Left ventricle myocardium inferior (tissue), 1 donor: ENCODE data around the gene CDIP1. TPM values are rescaled to one million over a fixed set of nuclear protein-coding genes. Genes with fewer than 3 reads are reported as not detected.

Experiments
- DNase-seq: peaks from one replicate; pipeline ENCODE4 v3.0.0-alpha.2; 2020
- H3K27ac ChIP-seq: fragments of 200-600 bp; replicated peaks from 2 replicates; pipeline ENCODE4 v1.8.0; 2021
- H3K27me3 ChIP-seq: fragments of 200-600 bp; 2 replicates; pipeline ENCODE4 v1.8.0; 2021; ENCODE audit warnings: low read depth
- H3K36me3 ChIP-seq: fragments of 200-600 bp; 2 replicates; pipeline ENCODE4 v1.8.0; 2021
- H3K4me1 ChIP-seq: fragments of 200-600 bp; 2 replicates; pipeline ENCODE4 v1.8.0; 2021
- H3K4me3 ChIP-seq: fragments of 200-600 bp; 2 replicates; pipeline ENCODE4 v1.8.0; 2021; ENCODE audit warnings: mild to moderate bottlenecking, moderate library complexity
- H3K9me3 ChIP-seq: fragments of 200-600 bp; replicated peaks from 2 replicates; pipeline ENCODE4 v1.8.0; 2021
- intact Hi-C: fragments of 100-400 bp; cut with micrococcal nuclease; formaldehyde crosslinking; loops from one replicate; pipeline ENCODE4 v1.11.0; 2022
- total RNA-seq: library from RNA; stranded (reverse); fragmentation: NEBNext Ultra II Directional; extraction: Animal tissue kit (Norgen Biotek cat#: 25700); gene quantifications from one replicate; pipeline ENCODE4 v1.2.1, GENCODE V29; 2021
- TF ChIP-seq, protein P1 (sequence below): fragments of 200-600 bp; IDR thresholded peaks from 2 replicates; pipeline ENCODE4 v1.8.0; 2021; ENCODE audit warnings: antibody characterized with exemption, mild to moderate bottlenecking, borderline replicate concordance
- donor health status: DM: no; HTN: yes; CAD: no; lungs with severe emphysema.

CDIP1 gene
- total RNA-seq, 1 donor from 2014 or later: 48.5 TPM

DNA sequence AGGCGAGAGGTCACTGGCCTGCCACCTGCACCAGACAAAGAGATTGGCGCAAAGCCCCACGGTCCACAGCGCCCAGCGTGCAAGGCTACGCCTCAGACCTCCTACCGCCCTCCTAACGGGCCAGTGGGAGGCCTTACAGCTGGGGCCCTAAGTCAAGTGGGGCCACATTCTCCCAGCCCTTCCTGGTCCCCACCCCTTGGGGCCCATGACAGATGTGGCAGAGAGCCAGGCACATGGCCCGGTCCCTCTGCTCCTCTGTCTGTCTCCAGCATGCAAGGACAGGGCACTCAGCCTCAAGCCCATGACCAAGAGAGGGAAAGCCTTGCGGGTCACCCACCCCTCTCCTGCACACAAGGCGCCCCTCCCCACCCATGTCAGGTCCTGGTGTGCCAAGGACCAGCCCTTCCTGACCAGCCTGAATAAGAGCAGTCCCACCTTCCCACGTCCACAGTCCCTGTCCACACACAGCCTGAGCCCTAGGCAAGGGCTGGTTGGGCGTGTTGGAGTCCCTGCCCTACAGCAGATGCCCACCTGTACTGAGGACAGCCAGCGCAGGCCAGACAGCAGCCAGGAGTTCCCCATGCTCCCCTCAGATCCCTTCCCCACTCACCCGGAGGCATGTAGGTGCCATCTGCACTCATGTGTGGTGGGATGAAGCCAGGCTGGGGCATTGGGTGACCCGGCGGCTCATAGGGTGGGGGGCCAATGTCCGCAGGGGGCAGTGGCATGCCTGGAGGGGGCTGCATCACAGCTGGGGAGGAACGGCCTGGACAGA, 25.3 kb downstream of the CDIP1 start:
- peaks cover 48% of the 10 kb centered on the region for H3K36me3 ChIP-seq
- H3K9me3 ChIP-seq: no peaks in the 10 kb centered on the region
- intact Hi-C loops: no loop called here
- H3K4me3 ChIP-seq: no peak overlapping the region
- TF ChIP-seq, protein P1, sequence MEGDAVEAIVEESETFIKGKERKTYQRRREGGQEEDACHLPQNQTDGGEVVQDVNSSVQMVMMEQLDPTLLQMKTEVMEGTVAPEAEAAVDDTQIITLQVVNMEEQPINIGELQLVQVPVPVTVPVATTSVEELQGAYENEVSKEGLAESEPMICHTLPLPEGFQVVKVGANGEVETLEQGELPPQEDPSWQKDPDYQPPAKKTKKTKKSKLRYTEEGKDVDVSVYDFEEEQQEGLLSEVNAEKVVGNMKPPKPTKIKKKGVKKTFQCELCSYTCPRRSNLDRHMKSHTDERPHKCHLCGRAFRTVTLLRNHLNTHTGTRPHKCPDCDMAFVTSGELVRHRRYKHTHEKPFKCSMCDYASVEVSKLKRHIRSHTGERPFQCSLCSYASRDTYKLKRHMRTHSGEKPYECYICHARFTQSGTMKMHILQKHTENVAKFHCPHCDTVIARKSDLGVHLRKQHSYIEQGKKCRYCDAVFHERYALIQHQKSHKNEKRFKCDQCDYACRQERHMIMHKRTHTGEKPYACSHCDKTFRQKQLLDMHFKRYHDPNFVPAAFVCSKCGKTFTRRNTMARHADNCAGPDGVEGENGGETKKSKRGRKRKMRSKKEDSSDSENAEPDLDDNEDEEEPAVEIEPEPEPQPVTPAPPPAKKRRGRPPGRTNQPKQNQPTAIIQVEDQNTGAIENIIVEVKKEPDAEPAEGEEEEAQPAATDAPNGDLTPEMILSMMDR: no peak
- peak overlapping the region; percentile 81 for H3K27ac ChIP-seq
- peaks cover 76% of the 10 kb centered on the region for H3K4me1 ChIP-seq
- DNase-seq: peak; percentile 42
- H3K27me3 ChIP-seq: no peaks in the 10 kb centered on the region

DNA sequence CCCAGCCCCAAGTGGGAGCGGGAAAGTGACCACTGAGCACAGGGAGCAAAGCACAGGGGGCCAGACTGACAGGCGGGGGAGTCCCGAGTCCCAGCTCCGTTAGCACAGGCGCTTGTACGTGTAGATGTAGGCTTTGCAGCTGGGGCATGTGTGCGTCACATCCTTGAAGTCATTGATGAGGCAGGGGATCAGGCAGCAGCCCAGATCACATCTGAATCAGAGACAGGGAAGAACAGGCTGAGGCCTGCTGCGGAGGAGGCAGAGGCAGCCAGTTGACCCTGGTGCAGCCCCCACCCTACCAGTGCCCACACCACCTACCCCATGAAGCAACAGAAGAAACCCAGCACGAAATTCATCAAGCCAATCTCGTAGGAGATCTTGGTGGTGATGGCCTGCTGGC, 26.1 kb downstream of the CDIP1 start:
- Histone ChIP-seq H3K27me3 (no peaks in the 10 kb centered on the region), H3K27ac (peak overlapping the region; percentile 81), H3K4me3 (no peak overlapping the region), H3K36me3 (peaks cover 56% of the 10 kb centered on the region), H3K4me1 (peaks cover 68% of the 10 kb centered on the region), H3K9me3 (no peaks in the 10 kb centered on the region)
- TF ChIP-seq, protein P1: no peak
- intact Hi-C loops: no loop called here
- DNase-seq: no peak

DNA sequence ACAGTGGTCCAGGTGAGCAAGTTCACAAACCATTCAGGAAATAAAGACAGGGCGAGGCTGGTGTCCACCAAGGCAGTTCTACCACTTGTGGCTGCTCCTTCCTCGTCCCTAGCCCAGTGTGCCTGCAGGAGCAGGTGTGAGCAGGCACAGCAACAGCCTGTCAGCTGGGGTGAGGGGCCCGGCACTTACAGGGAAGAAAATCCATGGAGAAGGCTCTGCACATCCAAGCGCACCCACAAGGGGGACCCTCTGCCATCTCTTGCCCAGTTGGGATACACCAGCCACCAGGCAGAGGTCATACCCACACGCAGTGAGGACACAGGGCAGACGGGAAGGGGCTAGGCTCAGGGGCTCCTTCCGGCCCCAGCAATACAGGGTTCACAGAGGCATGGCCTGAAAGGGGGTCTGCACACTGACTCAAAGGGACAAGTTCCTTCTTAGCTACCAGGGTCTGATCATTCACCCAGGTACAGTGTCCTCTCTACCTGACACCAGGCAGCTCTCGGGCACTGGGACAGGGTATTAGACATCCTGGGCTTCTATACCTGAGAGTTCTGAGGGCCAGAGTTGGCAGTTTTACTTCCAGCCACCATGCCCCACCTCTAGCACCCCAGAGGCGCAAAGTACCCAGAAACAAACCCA, 27.0 kb downstream of the CDIP1 start:
- TF ChIP-seq, protein P1: peak; percentile 71
- DNase-seq: peak; percentile 65
- Histone ChIP-seq H3K27me3 (no peaks in the 10 kb centered on the region), H3K4me3 (no peak overlapping the region), H3K9me3 (no peaks in the 10 kb centered on the region), H3K4me1 (peaks cover 64% of the 10 kb centered on the region), H3K27ac (peak overlapping the region; percentile 81), H3K36me3 (peaks cover 64% of the 10 kb centered on the region)
- intact Hi-C loops: no loop called here

DNA sequence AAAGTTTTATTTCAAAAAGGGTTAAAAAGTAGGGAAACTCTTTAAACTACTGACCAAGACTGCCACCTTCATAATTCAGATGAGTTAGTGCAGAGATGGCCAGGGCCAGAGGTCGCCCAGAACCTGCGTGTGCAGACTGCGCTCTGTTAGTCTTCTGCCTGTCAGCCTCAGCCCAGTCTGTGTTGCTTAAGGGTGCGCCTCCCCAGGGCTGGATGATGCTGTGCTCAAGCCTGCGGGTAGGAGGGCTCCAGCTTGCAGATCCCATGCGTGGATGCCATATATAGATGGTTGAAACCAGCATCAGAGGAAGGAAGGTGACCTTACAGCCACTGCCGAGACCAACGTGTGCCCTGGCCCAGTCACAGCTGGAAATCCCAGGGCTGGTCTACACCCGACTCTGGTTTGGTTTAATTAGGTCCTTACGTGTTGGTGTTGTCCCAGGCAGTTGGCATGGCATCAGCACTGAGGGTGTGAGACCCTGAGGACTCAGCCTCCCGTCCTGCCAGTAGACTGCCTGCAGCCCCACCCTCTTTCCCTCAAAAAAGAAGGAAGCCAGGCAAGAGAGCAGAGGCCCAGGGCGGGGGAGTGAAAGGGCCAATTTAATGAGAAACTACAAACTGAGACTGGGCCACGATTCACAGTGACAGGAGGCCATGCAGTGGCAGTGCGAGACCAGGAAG, 27.7 kb downstream of the CDIP1 start:
- TF ChIP-seq, protein P1: no peak
- peaks cover 68% of the 10 kb centered on the region for H3K36me3 ChIP-seq
- DNase-seq: no peak
- no peaks in the 10 kb centered on the region for H3K9me3 ChIP-seq
- intact Hi-C loops: no loop called here
- H3K4me1 ChIP-seq: peaks cover 65% of the 10 kb centered on the region
- no peak overlapping the region for H3K4me3 ChIP-seq
- no peaks in the 10 kb centered on the region for H3K27me3 ChIP-seq
- H3K27ac ChIP-seq: peak overlapping the region; percentile 81

DNA sequence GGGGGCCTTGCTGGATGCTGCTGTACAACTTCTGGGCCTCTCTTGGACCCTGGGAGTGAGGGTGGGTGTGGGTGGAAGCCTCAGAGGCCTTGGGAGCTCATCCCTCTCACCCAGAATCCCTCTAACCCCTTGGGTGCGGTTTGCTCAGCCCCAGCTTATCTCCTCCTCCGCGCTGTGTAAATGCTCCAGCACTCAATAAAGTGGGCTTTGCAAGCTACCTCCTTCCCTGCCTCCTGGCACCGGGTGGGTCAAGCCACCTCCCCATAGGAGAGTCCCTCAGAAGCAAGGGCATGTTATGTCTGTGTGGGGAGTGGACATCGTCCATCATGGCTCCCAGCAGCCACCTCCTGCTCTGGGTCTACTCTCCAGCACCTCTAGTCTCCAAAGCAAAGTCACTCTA, 28.4 kb downstream of the CDIP1 start:
- Histone ChIP-seq H3K9me3 (no peaks in the 10 kb centered on the region), H3K27me3 (no peaks in the 10 kb centered on the region), H3K36me3 (peaks cover 76% of the 10 kb centered on the region), H3K4me3 (no peak overlapping the region), H3K4me1 (peaks cover 65% of the 10 kb centered on the region), H3K27ac (peak overlapping the region; percentile 81)
- TF ChIP-seq, protein P1: no peak
- intact Hi-C loops: no loop called here
- DNase-seq: no peak
